Ishikawa (cell line): Measurements from ENCODE around the gene KIF20B.

Experiments used
- CEBPB ChIP-seq: IDR thresholded peaks from 2 replicates; pipeline ENCODE4 v1.6.1; 2012
- EGR1 ChIP-seq: IDR thresholded peaks from 2 replicates; pipeline ENCODE4 v1.6.1; 2012
- EP300 ChIP-seq: IDR thresholded peaks from 2 replicates; pipeline ENCODE4 v1.6.1; 2012; ENCODE audit warnings: borderline replicate concordance
- FOXM1 ChIP-seq: IDR thresholded peaks from 2 replicates; pipeline ENCODE4 v1.6.1; 2012; ENCODE audit warnings: low read depth, borderline replicate concordance
- NFIC ChIP-seq: IDR thresholded peaks from 2 replicates; pipeline ENCODE4 v1.6.1; 2012
- RAD21 ChIP-seq: IDR thresholded peaks from 2 replicates; pipeline ENCODE4 v1.6.1; 2012; ENCODE audit warnings: low read depth
- TEAD4 ChIP-seq: IDR thresholded peaks from 2 replicates; pipeline ENCODE4 v1.6.1; 2012
- YY1 ChIP-seq: IDR thresholded peaks from 2 replicates; pipeline ENCODE4 v1.6.1; 2012; ENCODE audit warnings: low read depth
- TF ChIP-seq, protein P1 (sequence below): IDR thresholded peaks from 2 replicates; pipeline ENCODE4 v1.6.1; 2012; ENCODE audit warnings: low read depth, mild to moderate bottlenecking
- TF ChIP-seq, protein P2 (sequence below): IDR thresholded peaks from 2 replicates; pipeline ENCODE4 v1.6.1; 2012

DNA sequence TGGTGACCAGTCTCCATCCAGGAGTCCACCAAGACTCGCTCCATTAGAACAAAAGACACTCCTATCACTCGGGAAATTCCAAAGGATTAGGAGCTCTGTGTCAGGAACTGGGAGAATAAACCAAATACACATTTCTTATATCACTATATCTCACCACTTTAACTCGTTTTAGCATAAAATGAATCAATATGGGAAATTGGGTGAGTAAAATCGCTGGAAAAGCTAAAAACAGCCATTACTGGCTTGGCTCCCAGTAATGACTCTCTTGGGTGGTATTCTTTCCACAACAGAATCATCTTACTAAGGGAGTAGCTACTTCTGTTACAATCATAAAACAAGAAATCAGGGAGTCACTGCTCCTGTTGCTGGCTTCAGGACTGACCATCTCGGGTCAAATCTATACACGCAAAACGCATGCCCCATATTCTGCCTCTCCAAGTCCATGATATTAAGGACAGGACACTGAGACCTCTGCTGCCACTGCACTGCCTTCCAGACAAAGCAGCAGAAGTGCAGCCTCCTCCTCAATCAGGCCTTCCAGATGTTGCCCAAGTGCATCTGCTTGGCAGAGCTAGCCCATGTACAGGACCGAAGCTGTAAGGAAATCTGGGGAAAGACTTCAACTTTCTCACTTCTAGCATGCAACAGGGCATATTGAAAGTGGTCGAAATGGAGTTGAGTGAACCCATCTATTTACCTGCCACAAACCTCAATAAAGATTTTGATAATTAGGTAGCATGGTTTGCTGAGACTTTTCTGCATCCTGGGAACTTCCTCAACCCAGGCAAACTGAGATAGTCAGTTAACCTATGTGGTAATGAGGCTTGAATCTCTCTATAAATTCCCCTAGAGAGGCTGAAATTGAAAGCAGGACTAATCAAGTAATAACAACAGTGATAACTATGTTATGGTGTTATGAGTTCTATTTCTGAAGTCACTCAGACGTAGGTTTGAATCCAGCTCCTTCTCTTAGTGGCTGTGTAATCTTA is 42.0 kb upstream of the KIF20B start:
- no peak for TF ChIP-seq CEBPB
- no peak for TF ChIP-seq RAD21
- no peak for TF ChIP-seq YY1
- TF ChIP-seq NFIC = no peak
- TF ChIP-seq, protein P1, sequence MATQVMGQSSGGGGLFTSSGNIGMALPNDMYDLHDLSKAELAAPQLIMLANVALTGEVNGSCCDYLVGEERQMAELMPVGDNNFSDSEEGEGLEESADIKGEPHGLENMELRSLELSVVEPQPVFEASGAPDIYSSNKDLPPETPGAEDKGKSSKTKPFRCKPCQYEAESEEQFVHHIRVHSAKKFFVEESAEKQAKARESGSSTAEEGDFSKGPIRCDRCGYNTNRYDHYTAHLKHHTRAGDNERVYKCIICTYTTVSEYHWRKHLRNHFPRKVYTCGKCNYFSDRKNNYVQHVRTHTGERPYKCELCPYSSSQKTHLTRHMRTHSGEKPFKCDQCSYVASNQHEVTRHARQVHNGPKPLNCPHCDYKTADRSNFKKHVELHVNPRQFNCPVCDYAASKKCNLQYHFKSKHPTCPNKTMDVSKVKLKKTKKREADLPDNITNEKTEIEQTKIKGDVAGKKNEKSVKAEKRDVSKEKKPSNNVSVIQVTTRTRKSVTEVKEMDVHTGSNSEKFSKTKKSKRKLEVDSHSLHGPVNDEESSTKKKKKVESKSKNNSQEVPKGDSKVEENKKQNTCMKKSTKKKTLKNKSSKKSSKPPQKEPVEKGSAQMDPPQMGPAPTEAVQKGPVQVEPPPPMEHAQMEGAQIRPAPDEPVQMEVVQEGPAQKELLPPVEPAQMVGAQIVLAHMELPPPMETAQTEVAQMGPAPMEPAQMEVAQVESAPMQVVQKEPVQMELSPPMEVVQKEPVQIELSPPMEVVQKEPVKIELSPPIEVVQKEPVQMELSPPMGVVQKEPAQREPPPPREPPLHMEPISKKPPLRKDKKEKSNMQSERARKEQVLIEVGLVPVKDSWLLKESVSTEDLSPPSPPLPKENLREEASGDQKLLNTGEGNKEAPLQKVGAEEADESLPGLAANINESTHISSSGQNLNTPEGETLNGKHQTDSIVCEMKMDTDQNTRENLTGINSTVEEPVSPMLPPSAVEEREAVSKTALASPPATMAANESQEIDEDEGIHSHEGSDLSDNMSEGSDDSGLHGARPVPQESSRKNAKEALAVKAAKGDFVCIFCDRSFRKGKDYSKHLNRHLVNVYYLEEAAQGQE = no peak
- no peak for TF ChIP-seq EP300
- no peak for TF ChIP-seq TEAD4
- TF ChIP-seq FOXM1 = no peak
- TF ChIP-seq, protein P2, sequence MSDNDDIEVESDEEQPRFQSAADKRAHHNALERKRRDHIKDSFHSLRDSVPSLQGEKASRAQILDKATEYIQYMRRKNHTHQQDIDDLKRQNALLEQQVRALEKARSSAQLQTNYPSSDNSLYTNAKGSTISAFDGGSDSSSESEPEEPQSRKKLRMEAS = no peak
- TF ChIP-seq EGR1 = no peak
